Measurements from ENCODE around the gene PTPN4.

Gene PTPN4

GRCh38 chr2:119827866-119828507 is 68.3 kb downstream of the PTPN4 start:
- Histone ChIP-seq H3K27ac (ENCODE audit: low read depth, low read length) (no peak overlapping the region), H3K36me3 (ENCODE audit: control insufficient read depth, insufficient read depth, low read length) (no peaks in the 10 kb centered on the region), H3K27me3 (ENCODE audit: control insufficient read depth, insufficient read depth, low read length) (no peaks in the 10 kb centered on the region)

GRCh38 chr2:119836455-119837142 is 76.9 kb downstream of the PTPN4 start:
- Histone ChIP-seq H3K27me3 (ENCODE audit: control insufficient read depth, insufficient read depth, low read length) (no peaks in the 10 kb centered on the region), H3K9me3 (ENCODE audit: control insufficient read depth, insufficient read depth, low read length) (0 out of 2 replicates have a peak, but pooled peaks cover 4% of the 10 kb centered on the region), H3K4me1 (ENCODE audit: control insufficient read depth, insufficient read depth, low read length) (peaks cover 12% of the 10 kb centered on the region; the same call in 1 of the 2 replicates), H3K4me3 (ENCODE audit: low read depth, low read length) (no peak overlapping the region), H3K27ac (ENCODE audit: low read depth, low read length) (no peak overlapping the region), H3K9ac (ENCODE audit: low read depth, low read length) (no peak overlapping the region), H3K36me3 (ENCODE audit: control insufficient read depth, insufficient read depth, low read length) (no peaks in the 10 kb centered on the region)

More at GRCh38 chr2:119827866-119828507, 68.3 kb downstream of the PTPN4 start:
- no peak overlapping the region for H3K4me3 ChIP-seq (ENCODE audit: low read depth, low read length)
- H3K9me3 ChIP-seq (ENCODE audit: control insufficient read depth, insufficient read depth, low read length) = no peaks in the 10 kb centered on the region
- peaks cover 17% of the 10 kb centered on the region for H3K4me1 ChIP-seq (ENCODE audit: control insufficient read depth, insufficient read depth, low read length)
- no peak overlapping the region for H3K9ac ChIP-seq (ENCODE audit: low read depth, low read length)

GRCh38 chr2:119837350-119837749 is 77.6 kb downstream of the PTPN4 start:
- H3K36me3 ChIP-seq (ENCODE audit: control insufficient read depth, insufficient read depth, low read length) = no peaks in the 10 kb centered on the region
- peaks cover 11% of the 10 kb centered on the region for H3K9me3 ChIP-seq (ENCODE audit: control insufficient read depth, insufficient read depth, low read length)
- peaks cover 8% of the 10 kb centered on the region; the same call in 1 of the 2 replicates for H3K4me1 ChIP-seq (ENCODE audit: control insufficient read depth, insufficient read depth, low read length)
- H3K27me3 ChIP-seq (ENCODE audit: control insufficient read depth, insufficient read depth, low read length) = no peaks in the 10 kb centered on the region
- no peak overlapping the region for H3K27ac ChIP-seq (ENCODE audit: low read depth, low read length)
- H3K9ac ChIP-seq (ENCODE audit: low read depth, low read length) = no peak overlapping the region
- H3K4me3 ChIP-seq (ENCODE audit: low read depth, low read length) = no peak overlapping the region

GRCh38 chr2:119837759-119838158 is 78.0 kb downstream of the PTPN4 start:
- no peak overlapping the region for H3K4me3 ChIP-seq (ENCODE audit: low read depth, low read length)
- H3K36me3 ChIP-seq (ENCODE audit: control insufficient read depth, insufficient read depth, low read length) = no peaks in the 10 kb centered on the region
- H3K9me3 ChIP-seq (ENCODE audit: control insufficient read depth, insufficient read depth, low read length) = peaks cover 15% of the 10 kb centered on the region
- no peak overlapping the region for H3K27ac ChIP-seq (ENCODE audit: low read depth, low read length)
- no peak overlapping the region for H3K9ac ChIP-seq (ENCODE audit: low read depth, low read length)
- no peaks in the 10 kb centered on the region for H3K27me3 ChIP-seq (ENCODE audit: control insufficient read depth, insufficient read depth, low read length)
- H3K4me1 ChIP-seq (ENCODE audit: control insufficient read depth, insufficient read depth, low read length) = peaks cover 4% of the 10 kb centered on the region; the same call in 1 of the 2 replicates

- Histone ChIP-seq H3K4me1 (ENCODE audit: control insufficient read depth, insufficient read depth, low read length) (0 out of 2 replicates have a peak, but pooled peaks cover under 1% of the 10 kb centered on the region), H3K27me3 (ENCODE audit: control insufficient read depth, insufficient read depth, low read length) (no peaks in the 10 kb centered on the region), H3K9me3 (ENCODE audit: control insufficient read depth, insufficient read depth, low read length) (peaks cover 17% of the 10 kb centered on the region), H3K4me3 (ENCODE audit: low read depth, low read length) (no peak overlapping the region), H3K36me3 (ENCODE audit: control insufficient read depth, insufficient read depth, low read length) (no peaks in the 10 kb centered on the region), H3K27ac (ENCODE audit: low read depth, low read length) (no peak overlapping the region), H3K9ac (ENCODE audit: low read depth, low read length) (peak overlapping the region; percentile 49; the same call in 1 of the 2 replicates)
Observed at GRCh38 chr2:119838179-119838578, 78.5 kb downstream of the PTPN4 start.

- no peak overlapping the region for H3K27ac ChIP-seq (ENCODE audit: low read depth, low read length)
- H3K9me3 ChIP-seq (ENCODE audit: control insufficient read depth, insufficient read depth, low read length) = peaks cover 26% of the 10 kb centered on the region
- H3K4me3 ChIP-seq (ENCODE audit: low read depth, low read length) = no peak overlapping the region
- no peaks in the 10 kb centered on the region for H3K36me3 ChIP-seq (ENCODE audit: control insufficient read depth, insufficient read depth, low read length)
- no peaks in the 10 kb centered on the region for H3K27me3 ChIP-seq (ENCODE audit: control insufficient read depth, insufficient read depth, low read length)
- no peak overlapping the region for H3K9ac ChIP-seq (ENCODE audit: low read depth, low read length)
- no peaks in the 10 kb centered on the region for H3K4me1 ChIP-seq (ENCODE audit: control insufficient read depth, insufficient read depth, low read length)
Observed at GRCh38 chr2:119841550-119841949, 81.8 kb downstream of the PTPN4 start.

GRCh38 chr2:119846021-119846420 is 86.3 kb downstream of the PTPN4 start:
- no peak overlapping the region for H3K4me3 ChIP-seq (ENCODE audit: low read depth, low read length)
- H3K4me1 ChIP-seq (ENCODE audit: control insufficient read depth, insufficient read depth, low read length) = no peaks in the 10 kb centered on the region
- H3K36me3 ChIP-seq (ENCODE audit: control insufficient read depth, insufficient read depth, low read length) = no peaks in the 10 kb centered on the region
- H3K27me3 ChIP-seq (ENCODE audit: control insufficient read depth, insufficient read depth, low read length) = no peaks in the 10 kb centered on the region
- H3K27ac ChIP-seq (ENCODE audit: low read depth, low read length) = no peak overlapping the region
- no peak overlapping the region for H3K9ac ChIP-seq (ENCODE audit: low read depth, low read length)
- peaks cover 46% of the 10 kb centered on the region for H3K9me3 ChIP-seq (ENCODE audit: control insufficient read depth, insufficient read depth, low read length)

GRCh38 chr2:119849838-119850565 is 90.3 kb downstream of the PTPN4 start:
- Histone ChIP-seq H3K9me3 (ENCODE audit: control insufficient read depth, insufficient read depth, low read length) (peaks cover 49% of the 10 kb centered on the region), H3K4me3 (ENCODE audit: low read depth, low read length) (no peak overlapping the region), H3K27me3 (ENCODE audit: control insufficient read depth, insufficient read depth, low read length) (no peaks in the 10 kb centered on the region), H3K27ac (ENCODE audit: low read depth, low read length) (no peak overlapping the region), H3K4me1 (ENCODE audit: control insufficient read depth, insufficient read depth, low read length) (no peaks in the 10 kb centered on the region), H3K36me3 (ENCODE audit: control insufficient read depth, insufficient read depth, low read length) (no peaks in the 10 kb centered on the region), H3K9ac (ENCODE audit: low read depth, low read length) (no peak overlapping the region)

GRCh38 chr2:119852214-119852613 is 92.5 kb downstream of the PTPN4 start:
- H3K9me3 ChIP-seq (ENCODE audit: control insufficient read depth, insufficient read depth, low read length) = peaks cover 40% of the 10 kb centered on the region
- 0 out of 2 replicates have a peak overlapping the region, but pooled peaks have one; percentile 6 for H3K4me3 ChIP-seq (ENCODE audit: low read depth, low read length)

GRCh38 chr2:119853777-119854399 is 94.2 kb downstream of the PTPN4 start:
- Histone ChIP-seq H3K36me3 (ENCODE audit: control insufficient read depth, insufficient read depth, low read length) (no peaks in the 10 kb centered on the region), H3K9me3 (ENCODE audit: control insufficient read depth, insufficient read depth, low read length) (peaks cover 34% of the 10 kb centered on the region), H3K9ac (ENCODE audit: low read depth, low read length) (no peak overlapping the region), H3K4me3 (ENCODE audit: low read depth, low read length) (no peak overlapping the region), H3K27me3 (ENCODE audit: control insufficient read depth, insufficient read depth, low read length) (no peaks in the 10 kb centered on the region), H3K27ac (ENCODE audit: low read depth, low read length) (no peak overlapping the region), H3K4me1 (ENCODE audit: control insufficient read depth, insufficient read depth, low read length) (no peaks in the 10 kb centered on the region)

More at GRCh38 chr2:119852214-119852613, 92.5 kb downstream of the PTPN4 start:
- H3K9ac ChIP-seq (ENCODE audit: low read depth, low read length) = no peak overlapping the region
- H3K27me3 ChIP-seq (ENCODE audit: control insufficient read depth, insufficient read depth, low read length) = no peaks in the 10 kb centered on the region
- no peaks in the 10 kb centered on the region for H3K36me3 ChIP-seq (ENCODE audit: control insufficient read depth, insufficient read depth, low read length)
- H3K27ac ChIP-seq (ENCODE audit: low read depth, low read length) = no peak overlapping the region
- no peaks in the 10 kb centered on the region for H3K4me1 ChIP-seq (ENCODE audit: control insufficient read depth, insufficient read depth, low read length)

Data from HUES48 (cell line).